GM18867 (cell line): ENCODE results near the gene TLL2.

ENCODE experiments used
- ATAC-seq: cut with Tn5 transposase; IDR thresholded peaks from one replicate; pipeline ENCODE4 v1.9.1; 2021; ENCODE audit warnings: mild to moderate bottlenecking, moderate library complexity; ENCODE audit not compliant: unreplicated experiment

Gene TLL2

DNA sequence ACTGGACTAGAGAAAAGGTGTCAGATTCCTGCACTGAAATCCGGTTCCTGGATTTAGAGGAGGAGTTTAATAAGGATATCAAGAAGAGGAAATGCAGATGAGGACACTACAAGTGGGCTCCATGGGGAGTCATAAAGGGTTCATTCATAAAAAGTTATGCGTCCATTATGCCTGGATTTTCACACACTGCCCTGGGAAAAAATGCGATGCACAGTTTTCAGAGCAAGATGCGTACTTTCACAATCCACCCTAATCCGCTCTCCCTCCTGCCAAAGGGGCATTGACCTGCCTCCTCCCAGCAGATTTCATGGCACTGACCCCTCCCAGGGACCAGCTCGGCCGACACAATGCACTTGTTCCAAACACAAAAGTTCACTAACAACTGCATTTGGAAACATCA, 112.7 kb downstream of the TLL2 start:
- ATAC-seq: no peak

DNA sequence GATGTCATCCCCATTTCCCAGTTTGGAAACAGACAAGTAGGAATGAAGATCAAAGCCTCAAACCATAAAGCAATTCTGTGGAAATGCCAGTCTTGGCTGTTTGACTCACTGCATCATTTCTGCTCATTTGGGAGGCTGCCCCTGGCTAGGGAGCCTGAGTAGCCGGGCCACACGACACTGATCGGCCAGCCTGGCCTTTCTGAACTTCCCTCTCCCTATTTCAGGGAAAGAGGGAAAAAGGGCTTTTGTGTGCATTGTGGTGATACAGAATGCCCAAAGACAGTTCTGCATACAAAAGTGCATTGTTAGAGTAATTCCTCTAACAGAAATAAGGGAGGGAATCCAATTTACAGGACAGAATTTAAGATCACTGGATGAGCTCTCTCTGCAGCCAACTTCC, 113.3 kb downstream of the TLL2 start:
- no peak for ATAC-seq

DNA sequence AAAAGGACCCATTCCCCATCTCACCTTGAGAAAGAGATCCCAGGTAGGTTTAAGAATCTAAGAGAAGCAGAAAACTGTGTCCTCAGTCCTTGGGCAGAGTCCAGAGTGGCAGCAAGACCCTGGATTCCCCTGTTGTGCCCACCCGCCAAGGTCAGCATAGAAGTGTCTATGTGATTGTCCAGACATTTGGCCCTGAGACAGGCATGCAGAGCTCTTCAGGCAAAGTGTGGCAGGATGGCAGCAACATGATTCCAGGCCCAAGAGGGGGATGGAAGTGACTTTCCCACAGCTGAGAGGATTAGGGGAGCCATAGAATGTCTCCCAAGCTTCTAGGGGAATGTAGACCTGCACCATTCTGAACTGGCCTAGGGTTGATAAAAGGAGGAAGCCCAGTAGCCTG, 115.8 kb downstream of the TLL2 start:
- ATAC-seq: no peak

DNA sequence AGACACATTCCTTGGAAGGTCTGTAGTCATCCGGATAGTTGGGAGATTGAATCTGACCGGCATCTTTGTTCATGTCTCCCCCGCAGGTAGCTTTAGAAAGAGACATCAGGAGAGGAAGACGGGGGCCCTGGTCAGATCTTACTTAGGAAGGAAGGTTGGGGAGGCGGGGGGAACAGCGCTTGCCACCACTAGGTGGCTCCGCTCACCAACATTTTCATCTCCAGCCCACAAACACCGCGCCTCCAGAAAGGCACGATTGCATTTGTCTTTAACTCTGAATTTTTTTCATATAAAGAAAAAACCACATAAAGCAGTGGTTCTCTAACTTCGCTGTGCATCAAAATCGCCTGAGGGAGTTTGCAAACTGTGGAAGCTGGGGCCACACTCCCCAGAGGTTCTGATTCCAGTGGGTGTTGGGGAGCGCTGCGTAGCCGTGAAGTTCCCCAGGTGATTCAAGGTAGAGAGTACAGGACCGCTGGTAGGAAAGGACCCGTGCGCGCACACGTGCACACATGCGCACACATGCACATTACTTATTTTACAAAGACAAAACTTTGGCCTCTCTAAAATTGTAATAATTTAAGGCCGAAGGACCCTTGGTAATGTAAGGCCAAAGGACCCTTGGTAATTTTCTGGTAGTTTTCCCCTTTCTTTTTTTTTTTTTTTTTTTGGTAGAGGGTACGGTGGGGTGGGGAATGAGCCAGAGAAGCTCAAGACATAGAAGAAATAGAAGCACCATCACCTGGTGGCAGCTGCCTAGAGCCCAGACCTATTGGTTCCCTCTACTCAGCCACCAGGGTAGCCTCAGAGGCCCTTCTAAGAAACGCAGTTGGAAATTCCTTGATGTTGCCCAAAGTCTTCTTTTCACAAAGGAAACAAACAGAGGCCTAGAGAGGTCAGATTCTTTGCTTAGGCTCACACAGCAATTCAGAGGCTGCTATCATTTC, 117.5 kb downstream of the TLL2 start:
- ATAC-seq: peak; percentile 49

DNA sequence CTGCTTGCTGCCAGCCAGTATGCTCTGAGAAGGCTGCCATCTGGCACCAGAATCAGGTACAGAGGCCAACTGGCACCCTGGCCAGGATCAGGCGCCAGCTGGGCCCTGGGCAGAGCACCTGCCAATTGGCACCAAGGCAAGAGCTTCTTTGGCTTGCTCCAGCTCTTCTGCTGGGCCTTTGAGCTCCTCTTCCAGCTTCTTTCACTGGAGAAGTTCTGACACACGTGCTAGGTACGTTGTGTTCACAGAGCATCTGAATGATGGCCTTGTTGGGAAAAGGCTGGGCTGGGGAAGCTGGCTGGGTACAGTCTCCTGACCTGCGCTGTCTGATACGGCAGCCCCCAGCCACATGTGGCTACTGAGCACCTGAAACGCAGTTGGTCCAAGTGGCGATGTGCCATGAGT, 123.3 kb downstream of the TLL2 start:
- ATAC-seq: no peak

DNA sequence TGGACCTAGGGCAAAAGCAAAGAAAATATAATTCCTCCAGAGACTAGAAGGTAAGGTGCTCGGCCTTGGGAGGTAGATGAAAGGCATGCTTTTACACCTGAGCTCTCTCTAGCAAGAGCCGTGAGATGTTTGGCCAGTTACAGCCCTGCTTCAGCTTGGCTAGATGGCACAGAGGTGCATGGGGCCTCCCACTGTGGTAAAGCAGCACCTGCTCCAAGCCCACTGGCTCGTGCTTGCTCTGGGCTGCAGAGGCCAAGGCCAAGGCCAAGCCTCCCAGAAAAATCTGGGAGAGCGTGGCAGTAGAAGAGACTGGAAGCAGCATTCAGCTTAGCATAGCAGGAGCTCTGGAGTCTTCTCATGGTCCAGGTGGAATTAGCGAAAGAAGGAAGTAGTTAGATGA, 123.9 kb downstream of the TLL2 start:
- no peak for ATAC-seq

DNA sequence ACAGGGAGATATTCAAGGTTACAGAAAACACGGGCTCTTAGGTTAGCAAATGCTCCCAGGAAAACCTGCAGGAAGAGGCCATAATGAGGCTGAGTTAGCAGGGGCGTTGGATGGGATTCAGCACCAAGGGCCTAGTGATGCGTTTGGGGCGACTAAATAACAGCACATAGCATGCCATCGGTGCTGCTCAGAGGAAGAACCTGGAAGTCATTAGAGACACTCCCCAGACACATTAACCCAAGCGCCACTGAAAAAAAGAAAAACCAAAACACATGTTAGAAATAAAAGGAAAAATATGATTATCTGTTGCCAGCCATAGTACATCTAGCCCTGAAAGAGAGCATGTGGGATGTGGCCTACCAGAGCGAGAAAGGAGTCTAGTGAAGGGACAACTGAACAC, 126.1 kb downstream of the TLL2 start:
- no peak for ATAC-seq

DNA sequence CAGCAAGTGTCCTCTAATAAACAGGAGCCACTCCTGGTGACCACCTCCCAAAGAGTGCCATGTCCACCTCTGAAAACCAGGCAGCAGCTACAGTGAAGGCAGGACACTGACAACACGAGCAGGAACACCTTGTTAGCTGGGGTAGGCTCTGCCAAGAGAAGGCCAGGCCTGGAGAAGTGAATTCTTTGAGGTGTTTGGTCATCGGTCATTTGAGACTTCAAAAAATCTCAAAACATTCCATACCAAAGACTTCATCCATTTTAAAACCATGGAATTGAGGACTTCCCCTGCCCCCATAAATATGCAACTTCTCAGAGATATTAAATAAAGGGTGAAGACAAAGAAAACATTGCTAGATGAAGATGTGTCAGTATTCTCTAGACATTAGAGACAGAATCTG, 126.6 kb downstream of the TLL2 start:
- ATAC-seq: no peak

DNA sequence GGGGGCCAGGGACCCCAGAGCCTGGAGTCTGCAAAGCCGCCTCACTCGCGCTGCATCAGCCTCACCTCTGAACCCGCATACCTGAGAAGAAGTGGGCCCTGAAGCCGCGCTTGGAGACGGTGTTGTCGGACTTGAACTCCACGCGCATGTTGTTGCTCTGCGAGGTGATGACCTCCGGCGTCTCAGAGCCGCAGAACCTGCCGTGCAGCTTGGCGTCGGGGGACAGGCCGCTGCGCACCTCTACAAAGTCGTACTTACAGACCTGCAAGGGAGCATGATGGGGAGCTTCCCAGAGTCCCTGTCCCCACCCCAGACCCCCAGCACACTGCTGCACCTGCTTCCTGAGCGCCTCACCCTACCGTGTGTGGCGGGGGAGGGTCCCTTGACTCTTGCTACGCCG, 129.2 kb downstream of the TLL2 start:
- ATAC-seq: no peak

DNA sequence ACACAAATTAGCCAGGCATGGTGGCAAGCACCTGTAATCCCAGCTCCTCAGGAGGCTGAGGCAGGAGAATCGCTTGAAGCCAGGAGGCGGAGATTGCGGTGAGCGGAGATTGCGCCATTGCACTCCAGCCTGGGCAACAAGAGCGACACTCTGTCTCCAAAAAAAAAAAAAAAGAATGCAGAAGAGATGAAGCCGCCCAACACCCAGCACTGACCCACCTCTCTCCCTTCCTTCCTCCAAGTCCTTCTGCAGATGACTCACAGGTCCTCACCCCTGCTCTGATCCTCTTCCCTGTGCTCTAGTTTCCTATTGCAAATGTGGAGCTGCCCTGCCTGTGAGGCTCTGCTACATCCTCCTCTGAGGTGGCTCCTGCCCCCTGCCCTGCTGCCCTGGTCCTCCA, 132.9 kb downstream of the TLL2 start:
- no peak for ATAC-seq

DNA sequence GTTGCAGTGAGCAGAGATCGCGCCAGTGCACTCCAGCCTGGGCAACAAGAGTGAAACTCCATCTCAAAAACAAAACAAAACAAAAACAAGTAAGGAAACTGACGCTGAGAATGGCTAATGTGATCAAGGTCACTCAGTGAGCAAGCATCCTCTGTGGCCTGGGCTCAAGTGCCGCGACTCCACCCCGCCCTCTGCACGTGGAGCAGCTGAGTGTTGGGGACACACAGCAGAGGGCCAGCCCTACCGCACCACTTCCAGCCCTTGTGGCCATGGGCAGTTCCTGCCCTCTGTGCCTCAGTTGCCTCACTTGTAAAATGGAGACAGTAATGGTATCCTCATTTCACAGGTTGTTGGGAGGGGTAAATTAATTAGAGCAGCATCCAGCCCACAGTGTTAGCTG, 134.0 kb downstream of the TLL2 start:
- ATAC-seq: no peak

DNA sequence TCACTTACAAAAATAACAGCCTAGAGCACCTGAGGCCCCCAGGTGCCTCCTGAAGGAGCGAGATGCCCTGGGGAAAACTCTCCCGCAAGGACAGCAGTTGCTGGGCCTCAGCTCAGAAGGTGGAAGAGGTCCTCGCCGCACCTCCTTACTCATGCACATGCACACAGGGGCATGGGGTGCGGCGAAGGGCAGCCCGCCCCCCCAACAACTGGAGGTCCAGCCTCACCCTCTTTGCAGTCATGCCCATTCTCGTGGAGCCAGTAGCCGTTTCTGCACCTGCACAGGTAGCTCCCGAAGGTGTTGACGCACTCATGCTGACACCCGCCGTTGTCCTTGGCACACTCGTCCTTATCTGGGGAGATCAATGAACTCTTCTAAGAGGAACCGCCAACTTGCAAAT, 135.0 kb downstream of the TLL2 start:
- ATAC-seq: no peak

DNA sequence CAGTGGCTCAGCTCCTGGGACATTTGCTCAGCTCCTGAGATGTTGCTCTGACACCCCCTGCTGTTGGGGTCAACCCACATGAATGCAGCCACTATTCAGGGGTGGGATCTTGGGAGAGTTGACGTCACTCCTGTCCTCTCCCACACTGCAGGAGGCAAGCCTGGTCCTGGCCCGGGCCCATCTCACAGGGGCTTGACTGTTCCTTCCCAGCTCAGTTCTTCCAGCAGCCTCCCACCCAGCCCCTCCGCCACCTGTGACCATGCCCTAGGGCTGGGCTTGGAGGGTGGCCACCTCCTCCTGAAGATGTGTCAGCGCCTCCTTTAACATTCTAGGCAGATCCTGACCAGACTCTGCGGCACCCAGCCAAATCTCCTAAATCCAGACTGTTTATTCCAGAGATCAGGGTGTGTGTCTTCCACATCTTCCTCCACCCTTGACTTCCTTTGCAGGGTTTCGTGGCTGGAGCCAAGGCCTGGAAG, 135.9 kb downstream of the TLL2 start:
- no peak for ATAC-seq

DNA sequence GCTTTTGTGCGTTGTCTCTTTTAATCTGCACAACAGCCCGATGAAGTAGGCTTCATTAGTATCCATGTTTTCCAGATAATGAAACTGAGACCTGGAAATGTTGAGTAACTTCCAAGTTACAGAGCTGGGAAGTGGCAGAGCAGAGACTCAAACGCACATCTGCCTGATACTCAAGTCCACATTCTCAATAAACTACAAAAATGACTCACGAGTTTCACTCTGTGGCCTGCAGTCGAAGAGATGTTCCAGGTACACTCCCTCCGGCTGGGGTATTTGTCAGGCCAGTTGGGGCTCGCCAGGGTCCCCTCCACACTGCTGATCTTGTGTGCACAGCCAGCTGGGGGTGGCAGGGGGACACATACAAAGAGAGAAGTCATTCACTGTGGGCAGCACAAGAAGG, 137.2 kb downstream of the TLL2 start:
- no peak for ATAC-seq

DNA sequence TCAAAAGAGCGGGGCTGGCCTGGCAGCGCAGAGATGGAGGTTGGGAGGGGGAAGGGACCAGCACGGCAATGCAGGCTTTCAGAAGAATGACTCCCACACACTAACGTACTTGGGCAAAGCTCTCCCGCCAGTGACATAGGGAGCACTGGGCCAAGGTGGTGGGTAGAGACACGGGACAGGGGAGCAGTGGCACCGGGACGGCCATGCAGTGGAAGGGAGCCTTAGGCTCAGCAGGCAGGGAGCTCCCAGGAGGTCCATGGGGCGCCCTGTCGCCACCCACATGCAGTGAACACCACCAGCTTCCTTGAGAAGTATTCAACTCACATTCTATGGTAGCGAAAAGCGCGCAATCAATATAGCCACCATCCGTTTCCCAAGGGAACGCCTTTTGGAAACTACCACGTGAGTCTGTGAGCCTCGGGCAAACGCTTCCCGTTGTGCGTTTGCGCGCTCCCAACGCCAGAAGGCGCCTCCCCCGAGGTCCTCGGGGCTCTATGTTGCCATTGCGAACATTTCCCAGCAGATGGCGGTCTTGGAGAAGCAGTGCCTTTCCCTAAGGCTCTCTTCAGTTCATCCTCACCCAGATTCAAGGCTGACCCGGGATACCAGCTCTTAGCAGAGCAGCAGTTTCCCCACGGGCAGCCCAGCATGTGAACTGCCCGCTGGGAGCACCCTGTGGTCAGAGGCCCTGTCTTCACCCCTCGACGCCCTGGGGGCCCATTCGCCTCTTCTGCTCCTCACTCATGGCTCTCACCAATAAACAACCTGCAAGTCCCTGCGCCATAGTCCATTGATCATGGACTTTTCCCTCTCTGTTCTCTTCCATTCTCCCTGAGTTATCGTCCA, 138.5 kb downstream of the TLL2 start:
- ATAC-seq: peak; percentile 77

DNA sequence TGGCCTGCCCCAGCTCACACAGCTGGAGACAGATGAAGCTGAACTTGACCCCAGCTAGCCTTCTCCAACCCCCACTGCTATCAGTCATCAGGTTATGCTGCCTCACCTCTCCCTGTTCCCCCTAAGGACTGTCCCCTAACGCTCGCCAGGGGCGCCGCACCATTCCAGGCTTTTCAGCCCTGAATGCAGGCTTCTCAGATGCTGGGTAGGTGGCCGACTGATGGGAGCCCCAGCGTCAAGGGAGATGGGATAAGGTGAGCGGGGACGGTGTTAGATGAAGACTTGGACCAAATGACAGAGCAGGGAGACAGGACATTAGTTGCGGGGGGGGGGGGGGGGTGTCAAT, 139.1 kb downstream of the TLL2 start:
- ATAC-seq: no peak

DNA sequence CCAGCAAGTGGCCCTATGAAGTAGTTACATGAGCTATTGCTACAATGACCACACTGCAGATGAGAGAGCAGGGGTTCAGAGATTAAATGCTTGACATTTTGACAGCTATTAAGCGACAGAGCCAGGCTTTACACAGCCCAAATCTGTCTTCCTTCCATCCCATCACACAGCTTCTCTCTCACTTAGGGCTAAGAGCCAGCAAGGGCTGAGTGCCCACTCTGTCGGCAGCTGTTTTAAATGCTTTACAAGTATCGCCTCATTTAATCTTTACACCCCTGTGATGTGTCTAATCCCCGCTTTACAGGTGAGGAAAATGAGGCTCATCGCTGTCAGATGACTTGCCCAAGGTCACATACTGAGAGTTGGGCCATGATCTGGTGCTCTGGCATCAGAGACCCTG, 139.7 kb downstream of the TLL2 start:
- ATAC-seq: no peak

DNA sequence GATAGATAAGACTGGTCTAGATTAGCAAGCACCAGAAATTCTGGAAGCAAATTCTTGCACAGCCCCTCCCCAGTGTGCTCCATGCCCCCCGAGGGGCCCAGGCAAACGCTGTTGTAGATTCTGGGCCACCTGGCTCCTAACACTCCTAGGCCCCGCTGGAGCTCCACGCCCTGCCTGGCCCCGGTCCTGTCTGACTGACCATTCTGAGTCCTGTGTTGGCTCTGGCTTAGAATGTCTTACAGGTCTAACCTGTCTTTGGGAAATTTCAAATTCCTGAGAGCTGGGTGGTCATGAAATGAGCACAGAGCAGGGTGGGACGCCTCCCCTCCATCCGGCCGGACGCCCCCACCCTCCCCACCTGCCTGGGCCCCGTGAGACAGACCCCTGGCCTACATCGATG, 142.4 kb downstream of the TLL2 start:
- ATAC-seq: no peak

DNA sequence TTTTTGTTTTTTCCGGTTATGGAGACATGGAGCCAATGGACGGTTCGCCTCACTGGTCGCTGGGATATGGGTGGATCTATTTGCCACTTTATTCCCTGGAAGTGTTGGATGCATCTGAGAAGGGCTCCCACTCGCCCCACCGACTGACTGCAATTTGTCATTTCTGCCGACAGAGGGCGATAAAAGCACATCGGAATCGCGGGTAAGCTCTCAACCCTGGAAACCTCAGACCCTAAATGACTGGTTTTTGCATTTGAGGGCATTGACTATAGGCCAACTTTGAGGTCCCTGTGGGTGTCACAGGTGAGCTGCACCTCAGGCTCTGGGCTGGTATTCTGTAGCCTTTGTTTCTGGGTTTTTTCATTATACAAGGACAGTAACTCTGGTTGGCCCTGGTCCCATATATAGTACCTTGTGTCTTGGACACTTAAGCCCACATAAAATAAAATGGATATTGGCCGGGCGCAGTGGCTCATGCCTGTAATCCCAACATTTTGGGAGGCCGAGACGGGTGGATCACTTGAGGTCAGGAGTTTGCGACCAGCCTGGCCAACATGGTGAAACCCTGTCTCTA, 143.1 kb downstream of the TLL2 start:
- ATAC-seq: no peak

DNA sequence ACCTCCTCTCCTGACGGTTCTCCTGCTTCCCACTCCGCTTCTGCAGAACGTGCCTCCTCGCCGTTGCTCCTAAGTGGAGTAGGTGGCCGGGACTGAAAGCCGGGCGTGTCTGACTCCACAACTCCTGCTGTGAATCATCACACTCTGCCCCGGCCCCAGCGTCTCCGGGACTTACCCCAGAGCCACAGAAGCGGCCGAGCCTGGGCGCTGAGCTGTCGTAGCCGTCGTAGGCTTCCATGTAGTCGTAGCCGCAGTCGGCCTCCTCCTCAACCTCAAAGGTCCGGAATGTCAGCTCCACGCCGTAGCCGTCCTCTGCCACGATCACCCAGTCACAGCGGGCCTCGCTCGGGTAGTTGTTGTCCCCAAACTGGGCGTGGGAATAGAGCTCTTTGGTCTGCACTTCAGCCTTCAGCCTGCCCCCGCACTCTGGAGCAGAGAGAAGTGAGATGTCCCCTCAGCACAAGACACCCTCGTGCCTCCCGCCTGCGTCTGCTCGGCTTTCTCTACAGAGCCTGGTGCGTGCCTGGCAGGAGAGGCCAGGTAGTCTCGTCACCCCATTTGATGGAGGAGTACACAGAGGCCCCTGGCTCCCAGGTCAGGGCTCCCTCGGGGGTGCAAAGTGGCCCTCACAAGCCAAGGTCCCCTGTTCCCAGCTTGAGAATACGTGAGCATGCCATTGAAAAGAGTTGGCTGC, 143.7 kb downstream of the TLL2 start:
- ATAC-seq: no peak

DNA sequence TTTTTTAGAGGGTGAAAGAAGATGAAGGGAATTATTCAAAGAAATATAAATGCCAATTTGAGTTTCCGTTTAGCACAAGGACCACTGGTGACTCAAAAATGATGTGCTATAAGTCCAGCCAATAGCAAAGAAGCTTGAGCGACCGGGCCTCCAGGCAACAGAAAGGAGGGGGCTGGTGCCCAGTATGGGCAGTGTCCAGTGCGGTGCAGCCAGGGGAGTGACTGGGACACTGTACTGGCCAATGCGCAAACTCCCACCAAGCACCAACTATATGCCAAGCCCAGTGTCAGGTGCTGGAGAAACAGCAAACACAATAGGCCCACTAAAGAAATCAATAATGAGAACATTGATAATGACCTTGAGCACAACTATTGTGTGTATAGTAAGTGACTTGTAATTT, 144.8 kb downstream of the TLL2 start:
- ATAC-seq: no peak
